Keratinocyte (primary cell): ENCODE data around the gene DLG2. TPM values are rescaled to one million over a fixed set of nuclear protein-coding genes. Genes with fewer than 3 reads are reported as not detected.

ENCODE experiments used
- DNase-seq: peaks from one replicate; pipeline ENCODE4 v3.0.0-alpha.2; 2011; ENCODE audit warnings: low read depth, missing footprints, low spot score
- FAIRE-seq: peaks from 2 replicates; lab custom pipeline; 2011; peaks lifted over from hg19 to GRCh38; lab: Jason Lieb, UNC
- H2AFZ ChIP-seq: 2 replicates; pipeline ENCODE4 v1.6.0; 2012; ENCODE audit warnings: low read length, control low read depth, inconsistent platforms; ENCODE audit not compliant: control insufficient read depth
- H3K27ac ChIP-seq: 2 replicates; pipeline ENCODE4 v1.5.1; 2011; ENCODE audit warnings: low read length; ENCODE audit not compliant: control insufficient read depth, insufficient read depth
- H3K27me3 ChIP-seq: 3 replicates; pipeline ENCODE4 v1.6.0; 2011; ENCODE audit warnings: low read length; ENCODE audit not compliant: control insufficient read depth, insufficient read depth; ENCODE audit errors: extremely low read depth
- H3K36me3 ChIP-seq, 2 experiments: 2 replicates in 1 of 2; 3 replicates in 1 of 2; pipeline ENCODE4 v1.5.1; 2011; ENCODE audit warnings: low read length in 2 of 2, mild to moderate bottlenecking in 1 of 2; ENCODE audit not compliant: control insufficient read depth in 2 of 2, insufficient read depth in 2 of 2; ENCODE audit errors: extremely low read depth in 1 of 2
- H3K4me1 ChIP-seq: 3 replicates; pipeline ENCODE4 v1.5.1; 2011; ENCODE audit warnings: low read length; ENCODE audit not compliant: control insufficient read depth, insufficient read depth; ENCODE audit errors: extremely low read depth
- H3K4me2 ChIP-seq: 3 replicates; pipeline ENCODE4 v1.6.0; 2011; ENCODE audit warnings: low read depth, low read length; ENCODE audit not compliant: control insufficient read depth, insufficient read depth; ENCODE audit errors: extremely low read depth
- H3K4me3 ChIP-seq, 3 experiments: fragments of 200-600 bp in 1 of 3; sonication (generic) in 1 of 3; 2 replicates in 2 of 3; 3 replicates in 1 of 3; pipeline ENCODE4 v1.5.1; 2011 to 2016; ENCODE audit warnings: low read length in 3 of 3, mild to moderate bottlenecking in 3 of 3, control low read depth in 2 of 3, inconsistent platforms in 1 of 3, low read depth in 1 of 3, mixed read lengths in 1 of 3, mixed run types in 1 of 3, moderate library complexity in 1 of 3; ENCODE audit not compliant: control insufficient read depth in 2 of 3, insufficient read depth in 2 of 3; ENCODE audit errors: extremely low read depth in 1 of 3
- H3K79me2 ChIP-seq: 2 replicates; pipeline ENCODE4 v1.6.0; 2012; ENCODE audit warnings: low read length; ENCODE audit not compliant: control insufficient read depth, insufficient read depth
- H3K9ac ChIP-seq: 3 replicates; pipeline ENCODE4 v1.6.0; 2011; ENCODE audit warnings: low read length; ENCODE audit not compliant: control insufficient read depth, insufficient read depth; ENCODE audit errors: extremely low read depth
- H3K9me1 ChIP-seq: 3 replicates; pipeline ENCODE4 v1.6.0; 2011; ENCODE audit warnings: low read length; ENCODE audit not compliant: control insufficient read depth, insufficient read depth; ENCODE audit errors: extremely low read depth
- H3K9me3 ChIP-seq: 2 replicates; pipeline ENCODE4 v1.5.1; 2012; ENCODE audit warnings: low read depth, low read length; ENCODE audit not compliant: control insufficient read depth
- H4K20me1 ChIP-seq: 3 replicates; pipeline ENCODE4 v1.6.0; 2011; ENCODE audit warnings: low read length; ENCODE audit not compliant: control insufficient read depth, insufficient read depth; ENCODE audit errors: extremely low read depth
- CTCF ChIP-seq, 3 experiments: IDR thresholded peaks in 1 of 3; conservative IDR thresholded peaks in 1 of 3; optimal IDR thresholded peaks in 1 of 3; 2 replicates in 2 of 3; 3 replicates in 1 of 3; pipeline versions ENCODE3 to v1.5.1; 2011; ENCODE audit warnings: low read length in 3 of 3, mild to moderate bottlenecking in 3 of 3, moderate library complexity in 2 of 3, control low read depth in 1 of 3, inconsistent platforms in 1 of 3; ENCODE audit not compliant: insufficient read depth in 2 of 3; ENCODE audit errors: extremely low read depth in 1 of 3
- EZH2 ChIP-seq: IDR thresholded peaks from one replicate; pipeline ENCODE4 v1.6.1; 2012; ENCODE audit warnings: inconsistent platforms, mild to moderate bottlenecking, low read length, moderate library complexity
- dilution Hi-C: fragments of 300-500 bp; cut with MboI; formaldehyde crosslinking; loops from one replicate; pipeline ENCODE4 v1.7.0; 2020; ENCODE audit warnings: low sequenced_read_pairs; ENCODE audit not compliant: extremely low pct_ligation_motif_present
- polyA plus RNA-seq, 5 experiments: library from polyadenylated mRNA; depleted of rRNA in 3 of 5; stranded (reverse) in 3 of 5; stranded (forward) in 1 of 5; unstranded in 1 of 5; fragments of >200 nt; gene quantifications; 1 replicate in 1 of 5; 2 replicates in 3 of 5; 3 replicates in 1 of 5; pipeline versions ENCODE4 v1.2.1 to v1.2.3, GENCODE V29; 2011 to 2012; ENCODE audit warnings: missing spikeins in 2 of 5, low read depth in 1 of 5, low replicate concordance in 1 of 5

The DLG2 gene
- polyA plus RNA-seq, 1 donor (not counting 4 experiments of a cell fraction or from before 2014, with no cell fraction given), result 0.55 TPM

DNA sequence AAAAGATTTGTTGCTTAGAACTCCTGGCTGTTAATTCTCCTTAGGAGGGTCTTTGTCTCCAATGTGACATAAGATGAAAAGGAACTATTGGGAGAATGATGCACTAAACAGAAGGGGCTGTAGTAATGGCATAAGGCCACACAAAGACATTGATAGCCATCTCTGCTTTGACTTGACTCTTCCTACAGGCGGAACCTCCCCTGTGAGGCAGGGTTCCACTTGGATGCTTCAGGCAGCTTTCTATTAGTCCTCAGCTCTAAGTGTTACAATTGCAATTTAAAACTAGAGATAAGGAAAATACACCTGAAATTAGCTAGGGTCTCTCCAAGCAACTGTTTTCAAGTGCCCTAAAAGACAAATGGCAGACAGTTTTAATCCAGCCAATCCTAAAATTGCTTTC, 1949.4 kb downstream of the DLG2 start:
- Histone ChIP-seq H3K9me1 (no peaks in the 10 kb centered on the region), H3K36me3 (no peaks in the 10 kb centered on the region), H3K27ac (no peak overlapping the region), H3K9ac (no peak overlapping the region), H3K79me2 (no peaks in the 10 kb centered on the region), H3K4me2 (no peak overlapping the region), H3K9me3 (no peaks in the 10 kb centered on the region), H3K4me1 (no peaks in the 10 kb centered on the region), H4K20me1 (no peaks in the 10 kb centered on the region), H3K4me3 (no peak overlapping the region), H2AFZ (no peak overlapping the region), H3K27me3 (peaks cover 4% of the 10 kb centered on the region)
- no peak for DNase-seq
- TF ChIP-seq EZH2 (no peak), CTCF (optimal IDR thresholded peaks at IDR 0.05 in 1 of 3, IDR thresholded peaks at IDR 0.05 in 1 of 3, conservative IDR thresholded peaks at IDR 0.05 in 1 of 3; ENCODE audit: extremely low read depth in 1 of 3, insufficient read depth in 2 of 3, low read length in 3 of 3) (no peak)
- dilution Hi-C loops, result no loop called here
- FAIRE-seq, result no peak

DNA sequence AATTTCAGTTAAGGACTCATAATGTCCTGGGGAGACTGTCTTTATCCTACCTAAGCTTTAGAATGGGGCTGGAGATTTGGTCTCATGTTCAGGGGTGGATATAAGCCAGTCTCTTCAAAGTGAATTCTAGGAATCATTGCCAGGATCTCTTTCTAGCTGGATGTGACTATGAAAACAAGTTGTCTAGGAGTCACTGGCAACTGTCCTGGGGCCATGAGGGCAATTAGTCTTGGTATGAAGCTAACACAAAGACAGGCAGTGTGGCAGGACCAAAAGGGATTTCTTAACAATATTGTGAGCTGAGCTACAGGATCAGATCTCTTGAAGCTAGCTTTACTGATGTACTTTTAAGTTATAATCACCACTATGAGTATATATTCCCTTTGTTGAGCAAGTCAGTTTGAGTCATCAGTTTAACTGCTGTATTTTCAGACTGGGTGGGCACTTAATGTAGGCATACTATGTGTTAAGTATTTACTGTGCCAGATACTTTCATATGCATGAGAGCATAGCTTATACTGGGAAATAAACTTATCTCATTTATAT, 1951.0 kb downstream of the DLG2 start:
- H3K36me3 ChIP-seq, result no peaks in the 10 kb centered on the region
- H3K9ac ChIP-seq, result no peak overlapping the region
- H3K9me3 ChIP-seq, result no peaks in the 10 kb centered on the region
- dilution Hi-C loops, result no loop called here
- no peak overlapping the region for H2AFZ ChIP-seq
- H3K4me1 ChIP-seq, result no peaks in the 10 kb centered on the region
- TF ChIP-seq CTCF (optimal IDR thresholded peaks at IDR 0.05 in 1 of 3, IDR thresholded peaks at IDR 0.05 in 1 of 3, conservative IDR thresholded peaks at IDR 0.05 in 1 of 3; ENCODE audit: extremely low read depth in 1 of 3, insufficient read depth in 2 of 3, low read length in 3 of 3) (no peak), EZH2 (no peak)
- H3K27ac ChIP-seq, result no peak overlapping the region
- H3K9me1 ChIP-seq, result no peaks in the 10 kb centered on the region
- H3K4me2 ChIP-seq, result no peak overlapping the region
- no peak for FAIRE-seq
- no peaks in the 10 kb centered on the region for H3K79me2 ChIP-seq
- H3K4me3 ChIP-seq, result no peak overlapping the region
- no peaks in the 10 kb centered on the region for H4K20me1 ChIP-seq
- no peak for DNase-seq
- no peaks in the 10 kb centered on the region for H3K27me3 ChIP-seq
